HepG2 (cell line): Measurements from ENCODE around the gene SETD2. TPM values are rescaled to one million over a fixed set of nuclear protein-coding genes. Genes with fewer than 3 reads are reported as not detected.
A peak's percentile ranks its signal among the peaks of the same experiment; 100 is the strongest.

Experiments
- ARID2 ChIP-seq: sonication (generic); formaldehyde crosslinking; IDR thresholded peaks from 2 replicates; pipeline ENCODE4 v1.8.1; 2022; ENCODE audit warnings: mild to moderate bottlenecking, missing genetic modification reagents, borderline replicate concordance
- BHLHE40 ChIP-seq: IDR thresholded peaks from 2 replicates; pipeline ENCODE4 v1.6.1; 2011; ENCODE audit warnings: low read length, improper control_type of control experiment
- CEBPB ChIP-seq: IDR thresholded peaks from 2 replicates; pipeline ENCODE4 v1.6.1; 2011; ENCODE audit warnings: low read depth, low read length, improper control_type of control experiment, borderline replicate concordance
- HMGXB4 ChIP-seq, 2 experiments: sonication (generic) in 1 of 2; formaldehyde crosslinking in 1 of 2; IDR thresholded peaks; 2 replicates each; pipeline versions ENCODE4 v1.4.0 to v1.6.1; 2018 to 2020; ENCODE audit warnings: missing genetic modification reagents in 2 of 2, borderline replicate concordance in 1 of 2, low read depth in 1 of 2, mild to moderate bottlenecking in 1 of 2, missing biosample characterization in 1 of 2
- HNRNPL ChIP-seq: fragments of 200-400 bp; formaldehyde crosslinking; IDR thresholded peaks from 2 replicates; pipeline ENCODE4 v1.6.1; 2017; ENCODE audit warnings: mild to moderate bottlenecking, low read depth, low read length
- IRF2 ChIP-seq: IDR thresholded peaks from 2 replicates; pipeline ENCODE4 v1.6.1; 2018; ENCODE audit warnings: missing genetic modification reagents, missing compliant biosample characterization
- MTERF4 ChIP-seq: sonication (generic); formaldehyde crosslinking; IDR thresholded peaks from 2 replicates; pipeline ENCODE4 v1.8.0; 2023; ENCODE audit warnings: mild to moderate bottlenecking, missing genetic modification reagents
- MXI1 ChIP-seq: IDR thresholded peaks from 3 replicates; pipeline ENCODE4 v1.6.1; 2012; ENCODE audit warnings: low read depth, low read length, inconsistent platforms, borderline replicate concordance
- NAIF1 ChIP-seq: sonication (generic); formaldehyde crosslinking; IDR thresholded peaks from 2 replicates; pipeline ENCODE4 v1.5.0; 2020; ENCODE audit warnings: mild to moderate bottlenecking, missing genetic modification reagents, borderline replicate concordance
- RFX1 ChIP-seq: fragments of 450-650 bp; IDR thresholded peaks from 2 replicates; pipeline ENCODE4 v1.6.1; 2017
- RORA ChIP-seq: sonication (generic); formaldehyde crosslinking; IDR thresholded peaks from 2 replicates; pipeline ENCODE4 v1.5.0; 2020; ENCODE audit warnings: mild to moderate bottlenecking, missing genetic modification reagents, moderate library complexity
- RXRB ChIP-seq: IDR thresholded peaks from 2 replicates; pipeline ENCODE4 v1.6.1; 2016; ENCODE audit warnings: borderline replicate concordance, missing genetic modification reagents, missing compliant biosample characterization
- SP5 ChIP-seq: IDR thresholded peaks from 2 replicates; pipeline ENCODE4 v1.6.1; 2016; ENCODE audit warnings: low read depth, borderline replicate concordance
- ZBTB1 ChIP-seq: sonication (generic); formaldehyde crosslinking; IDR thresholded peaks from 2 replicates; pipeline ENCODE4 v1.4.0; 2020; ENCODE audit warnings: missing genetic modification reagents, borderline replicate concordance
- ZBTB2 ChIP-seq: sonication (generic); formaldehyde crosslinking; IDR thresholded peaks from 2 replicates; pipeline ENCODE4 v1.8.0; 2022; ENCODE audit warnings: low read depth, missing genetic modification reagents
- ZNF124 ChIP-seq: sonication (generic); formaldehyde crosslinking; IDR thresholded peaks from 2 replicates; pipeline ENCODE4 v1.4.0; 2020; ENCODE audit warnings: missing genetic modification reagents
- ZNF274 ChIP-seq: sonication (generic); formaldehyde crosslinking; IDR thresholded peaks from 2 replicates; pipeline ENCODE4 v1.5.1; 2020; ENCODE audit warnings: mild to moderate bottlenecking, missing genetic modification reagents
- ZNF367 ChIP-seq: sonication (generic); formaldehyde crosslinking; IDR thresholded peaks from 2 replicates; pipeline ENCODE4 v1.4.0; 2020; ENCODE audit warnings: missing genetic modification reagents, borderline replicate concordance
- ZNF431 ChIP-seq: sonication (generic); formaldehyde crosslinking; IDR thresholded peaks from 2 replicates; pipeline ENCODE4 v1.9.0; 2022; ENCODE audit warnings: missing genetic modification reagents, low read depth, mild to moderate bottlenecking, borderline replicate concordance
- ZNF562 ChIP-seq: sonication (generic); formaldehyde crosslinking; IDR thresholded peaks from 2 replicates; pipeline ENCODE4 v1.8.0; 2022; ENCODE audit warnings: missing genetic modification reagents, borderline replicate concordance
- ZNF569 ChIP-seq: sonication (generic); formaldehyde crosslinking; IDR thresholded peaks from 2 replicates; pipeline ENCODE4 v1.5.0; 2020; ENCODE audit warnings: mild to moderate bottlenecking, missing genetic modification reagents, moderate library complexity, borderline replicate concordance
- ZNF644 ChIP-seq: IDR thresholded peaks from 2 replicates; pipeline ENCODE4 v1.6.1; 2016; ENCODE audit warnings: low read depth
- ZNF784 ChIP-seq: sonication (generic); formaldehyde crosslinking; IDR thresholded peaks from 2 replicates; pipeline ENCODE4 v1.5.1; 2020; ENCODE audit warnings: missing genetic modification reagents, mild to moderate bottlenecking, borderline replicate concordance
- polyA plus RNA-seq, 8 experiments: library from polyadenylated mRNA; depleted of rRNA in 3 of 8; stranded (reverse) in 7 of 8; unstranded in 1 of 8; fragments of >200 nt; fragmentation: Illumina TruSeq in 4 of 8; extraction: Trizol in 4 of 8; gene quantifications; 2 replicates each; pipeline versions ENCODE4 v1.2.1 to v1.2.3, GENCODE V29; 2011 to 2016; ENCODE audit warnings: low read depth in 4 of 8, missing spikeins in 1 of 8, mixed read lengths in 1 of 8; ENCODE audit not compliant: insufficient read depth in 1 of 8
- total RNA-seq, 5 experiments: library from RNA; depleted of rRNA; stranded (reverse); fragments of >200 nt; fragmentation: Illumina TruSeq; extraction: Trizol; gene quantifications; 2 replicates each; pipeline ENCODE4 v1.2.3, GENCODE V29; 2016; ENCODE audit warnings: low read depth in 1 of 5

The SETD2 gene
- total and polyA plus RNA-seq, 2 of the 13 experiments (the other 11 are each of a cell fraction or from before 2014, with no cell fraction given): 14.2 to 24.2 TPM

- TF ChIP-seq ZNF562: no peak
- no peak for TF ChIP-seq NAIF1 (CRISPR knock-in tag)
- TF ChIP-seq ZNF367 (CRISPR knock-in tag): no peak; the same call in 1 of the 2 replicates
- no peak for TF ChIP-seq CEBPB
- TF ChIP-seq BHLHE40: no peak
- no peak for TF ChIP-seq RFX1
- TF ChIP-seq ZNF274: no peak
- peak; percentile 41 to 65; a peak in 2 of 4 replicates for TF ChIP-seq HMGXB4 (CRISPR knock-in tag; IDR thresholded peaks at IDR 0.05; ENCODE audit: borderline replicate concordance in 1 of 2, low read depth in 1 of 2)
- 0 out of 2 replicates have a peak, but pooled peaks have one; percentile 44 for TF ChIP-seq ZNF569 (CRISPR knock-in tag)
- TF ChIP-seq MTERF4 (CRISPR knock-in tag): peak; percentile 81; the same call in 1 of the 2 replicates
- peak; percentile 21; the same call in 1 of the 2 replicates for TF ChIP-seq ZNF431 (CRISPR knock-in tag)
- peak; percentile 75; the same call in 1 of the 2 replicates for TF ChIP-seq SP5
- no peak for TF ChIP-seq RORA
- TF ChIP-seq HNRNPL: peak; percentile 88
- no peak for TF ChIP-seq ARID2 (CRISPR knock-in tag)
- no peak for TF ChIP-seq ZBTB1 (CRISPR knock-in tag)
- no peak for TF ChIP-seq ZNF124 (CRISPR knock-in tag)
- TF ChIP-seq ZNF644 (CRISPR knock-in tag): no peak
- TF ChIP-seq ZBTB2 (CRISPR knock-in tag): 0 out of 2 replicates have a peak, but pooled peaks have one; percentile 12
- no peak for TF ChIP-seq IRF2 (CRISPR knock-in tag)
- 0 out of 3 replicates have a peak, but pooled peaks have one; percentile 14 for TF ChIP-seq MXI1
- no peak; the same call in none of the 2 replicates for TF ChIP-seq ZNF784
- TF ChIP-seq RXRB (CRISPR knock-in tag): peak; percentile 69
Measured at GRCh38 chr3:46978985-46979944, 184.6 kb downstream of the SETD2 start, which contains the start of gene NBEAL2 (continued).
